Uterus (tissue), 4 donors: ENCODE data around the gene ALDH1L1. TPM values are rescaled to one million over a fixed set of nuclear protein-coding genes. Genes with fewer than 3 reads are reported as not detected.

Experiments
- DNase-seq, 2 donors: peaks; one replicate each; pipeline ENCODE4 v3.0.0-alpha.2; 2019 to 2020
- H3K27ac ChIP-seq, 2 donors: fragments of 200-600 bp; sonication (generic); 1 replicate in 1 of 2; 2 replicates in 1 of 2; pipeline ENCODE4 v1.5.1; 2016 to 2018
- H3K27me3 ChIP-seq, 2 donors: fragments of 200-600 bp; sonication (generic); one replicate each; pipeline ENCODE4 v1.5.1; 2018 to 2019; ENCODE audit warnings: control low read depth in 1 of 2
- H3K36me3 ChIP-seq, 2 donors: fragments of 200-600 bp; sonication (generic); one replicate each; pipeline ENCODE4 v1.5.1; 2019; ENCODE audit warnings: control low read depth in 1 of 2
- H3K4me1 ChIP-seq, 2 donors: fragments of 200-600 bp; sonication (generic); one replicate each; pipeline ENCODE4 v1.5.1; 2018 to 2019; ENCODE audit warnings: control low read depth in 1 of 2
- H3K4me3 ChIP-seq, 2 donors: fragments of 200-600 bp; sonication (generic); 1 replicate in 1 of 2; 2 replicates in 1 of 2; pipeline ENCODE4 v1.5.1; 2018 to 2019; ENCODE audit warnings: mild to moderate bottlenecking in 1 of 2
- H3K9me3 ChIP-seq, 2 donors: fragments of 200-600 bp; sonication (generic); one replicate each; pipeline ENCODE4 v1.5.1; 2019; ENCODE audit warnings: control low read depth in 1 of 2
- CTCF ChIP-seq, 4 experiments: fragments of 200-600 bp in 2 of 4; fragments of 450-650 bp in 2 of 4; sonication (generic) in 2 of 4; IDR thresholded peaks; one replicate each; pipeline ENCODE4 v1.5.1; 2016 to 2019; ENCODE audit warnings: antibody characterized with exemption in 4 of 4, mild to moderate bottlenecking in 2 of 4, moderate library complexity in 1 of 4
- POLR2A ChIP-seq, 2 donors: fragments of 450-650 bp; IDR thresholded peaks; one replicate each; pipeline ENCODE4 v1.6.1; 2016; ENCODE audit warnings: antibody characterized with exemption in 2 of 2, mild to moderate bottlenecking in 1 of 2, moderate library complexity in 1 of 2
- intact Hi-C: fragments of 100-400 bp; cut with DNase I; formaldehyde crosslinking; loops from one replicate; pipeline ENCODE4 v1.15.1; 2023; ENCODE audit warnings: low total_unique reads
- total RNA-seq, 4 donors: library from RNA; depleted of rRNA in 3 of 4; stranded (reverse); fragments of >200 nt in 3 of 4; gene quantifications; one replicate each; pipeline versions ENCODE4 v1.1.0 to v1.2.4, GENCODE V29; 2014 to 2023
- donor health status: DM: yes; HTN: yes; CAD: no.

The ALDH1L1 gene
- total RNA-seq, 4 donors from 2014 or later = 2.1 to 27.3 (median 8.4) TPM

GRCh38 chr3:126208606-126209256 lies 28.3 kb upstream of the ALDH1L1 start:
- H3K4me3 ChIP-seq = no peak overlapping the region
- intact Hi-C loops = no loop called here
- TF ChIP-seq POLR2A (IDR thresholded peaks at IDR 0.05) (no peak), CTCF (IDR thresholded peaks at IDR 0.05) (no peak)
- H3K9me3 ChIP-seq = no peaks in the 10 kb centered on the region
- peak; percentile 62 to 70 for DNase-seq
- no peaks in the 10 kb centered on the region for H3K27me3 ChIP-seq
- no peaks in the 10 kb centered on the region for H3K36me3 ChIP-seq
- H3K27ac ChIP-seq = no peak overlapping the region
- H3K4me1 ChIP-seq = peaks cover 0 to 4% of the 10 kb centered on the region in 2 donors

GRCh38 chr3:126208182-126208581 lies 27.8 kb upstream of the ALDH1L1 start:
- intact Hi-C loops = no loop called here
- Histone ChIP-seq H3K4me3 (no peak overlapping the region), H3K27me3 (no peaks in the 10 kb centered on the region), H3K36me3 (no peaks in the 10 kb centered on the region), H3K4me1 (peaks cover 0 to 4% of the 10 kb centered on the region in 2 donors), H3K27ac (no peak overlapping the region), H3K9me3 (no peaks in the 10 kb centered on the region)
- TF ChIP-seq CTCF (IDR thresholded peaks at IDR 0.05) (no peak), POLR2A (IDR thresholded peaks at IDR 0.05) (no peak)
- no peak for DNase-seq

GRCh38 chr3:126207166-126207565 lies 26.8 kb upstream of the ALDH1L1 start:
- no peaks in the 10 kb centered on the region for H3K27me3 ChIP-seq
- intact Hi-C loops = no loop called here

GRCh38 chr3:126205717-126206655 lies 25.6 kb upstream of the ALDH1L1 start:
- Histone ChIP-seq H3K27me3 (no peaks in the 10 kb centered on the region), H3K9me3 (no peaks in the 10 kb centered on the region), H3K4me3 (no peak overlapping the region), H3K36me3 (no peaks in the 10 kb centered on the region), H3K4me1 (peaks cover 0 to 4% of the 10 kb centered on the region in 2 donors), H3K27ac (no peak overlapping the region)
- TF ChIP-seq POLR2A (IDR thresholded peaks at IDR 0.05) = no peak
- TF ChIP-seq CTCF (IDR thresholded peaks at IDR 0.05) = no peak
- intact Hi-C loops = no loop called here
- DNase-seq = no peak

More at GRCh38 chr3:126207166-126207565, 26.8 kb upstream of the ALDH1L1 start:
- TF ChIP-seq CTCF (IDR thresholded peaks at IDR 0.05) (no peak), POLR2A (IDR thresholded peaks at IDR 0.05) (no peak)
- Histone ChIP-seq H3K4me1 (peaks cover 0 to 4% of the 10 kb centered on the region in 2 donors), H3K4me3 (no peak overlapping the region), H3K9me3 (no peaks in the 10 kb centered on the region), H3K36me3 (no peaks in the 10 kb centered on the region), H3K27ac (no peak overlapping the region)
- no peak for DNase-seq

GRCh38 chr3:126202680-126203079 lies 22.3 kb upstream of the ALDH1L1 start:
- intact Hi-C loops = no loop called here
- Histone ChIP-seq H3K27ac (no peak overlapping the region), H3K4me3 (no peak overlapping the region), H3K9me3 (no peaks in the 10 kb centered on the region), H3K36me3 (no peaks in the 10 kb centered on the region), H3K4me1 (peaks cover 0 to 4% of the 10 kb centered on the region in 2 donors), H3K27me3 (no peaks in the 10 kb centered on the region)
- TF ChIP-seq POLR2A (IDR thresholded peaks at IDR 0.05) (no peak), CTCF (IDR thresholded peaks at IDR 0.05) (no peak)
- no peak for DNase-seq
